Urothelium cell line (cell line): ENCODE results near the gene ARMC10.
"Not testable (repeated sequence)": the region's sequence is repeated elsewhere in the genome, so short reads cannot be mapped to it uniquely, and the experiment has no call there.

Source experiments
- DNase-seq: peaks from one replicate; pipeline ENCODE4 v3.0.0; 2011; ENCODE audit warnings: low spot score, mixed read lengths
- FAIRE-seq: peaks from 2 replicates; lab custom pipeline; 2011; peaks lifted over from hg19 to GRCh38; lab: Jason Lieb, UNC

Gene ARMC10

GRCh38 chr7:103074519-103075336, at the start of gene ARMC10, which contains the start of gene FBXL13:
ARMC10 (plus strand) TSS chr7:103075140; CDS start chr7:103075273, 133 bp downstream.
FBXL13 (minus strand) TSS chr7:103074796.
- DNase-seq = peak; percentile 98
- FAIRE-seq = peak; percentile 99

- no peak for FAIRE-seq
- no peak for DNase-seq
Observed at GRCh38 chr7:103025341-103025740, 49.6 kb upstream of the ARMC10 start.

DNA sequence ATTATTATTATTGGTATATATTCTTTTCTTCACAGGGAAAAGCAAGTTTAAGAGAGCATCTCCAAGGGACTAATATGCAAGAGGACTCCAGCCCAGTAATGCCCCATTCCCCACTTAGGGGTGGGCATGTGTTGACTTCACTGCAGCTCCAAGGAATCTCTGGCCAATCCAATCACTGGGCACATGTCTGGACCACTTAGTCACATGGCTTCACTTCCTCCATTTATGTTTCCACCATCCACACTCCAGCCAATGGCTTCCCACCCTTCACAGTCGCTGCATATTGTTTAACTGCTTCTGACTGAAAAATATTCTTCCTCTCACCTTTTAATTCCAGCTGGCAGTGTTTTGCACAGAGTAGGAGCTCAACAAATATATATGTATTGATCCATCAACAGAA, 43.9 kb upstream of the ARMC10 start:
- DNase-seq (no peak), FAIRE-seq (no peak)

DNA sequence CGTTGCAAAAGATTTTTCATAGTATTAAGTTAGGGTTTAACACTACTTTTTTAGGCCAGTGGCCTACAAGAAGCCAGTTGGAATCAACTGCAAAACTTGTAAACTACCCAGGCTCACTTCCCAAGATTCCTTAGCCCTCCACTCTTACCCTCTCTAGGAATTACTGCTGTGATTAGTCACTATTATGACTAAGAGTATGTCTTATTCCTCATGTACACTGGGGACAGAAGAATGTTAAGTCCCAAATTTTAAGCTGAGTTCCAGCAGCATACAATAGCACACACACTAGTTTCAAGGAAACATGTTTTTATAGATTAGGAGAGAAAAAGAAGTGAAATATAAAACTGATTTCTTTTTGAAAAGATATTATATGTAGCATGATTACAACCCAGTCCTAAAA, 43.2 kb upstream of the ARMC10 start:
- no peak for FAIRE-seq
- DNase-seq = no peak

GRCh38 chr7:103034318-103034717, 40.6 kb upstream of the ARMC10 start:
- FAIRE-seq, DNase-seq: not testable (repeated sequence)

DNA sequence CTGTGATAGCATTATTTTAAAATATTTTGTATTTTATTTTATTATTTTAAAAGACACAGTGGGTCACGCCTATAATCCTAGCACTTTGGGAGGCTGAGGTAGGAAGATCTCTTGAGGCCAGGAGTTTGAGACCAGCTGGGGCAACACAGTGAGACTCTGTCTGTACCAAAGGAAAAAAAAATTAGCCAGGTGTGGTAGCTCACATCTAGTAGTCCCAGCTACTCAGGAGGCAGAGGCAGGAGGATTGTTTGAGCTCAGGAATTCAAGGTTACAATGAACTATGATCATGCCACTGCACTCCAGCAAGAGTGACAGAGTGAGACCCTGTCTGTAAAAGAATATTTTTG, 37.5 kb upstream of the ARMC10 start:
- DNase-seq (no peak), FAIRE-seq (no peak)

DNA sequence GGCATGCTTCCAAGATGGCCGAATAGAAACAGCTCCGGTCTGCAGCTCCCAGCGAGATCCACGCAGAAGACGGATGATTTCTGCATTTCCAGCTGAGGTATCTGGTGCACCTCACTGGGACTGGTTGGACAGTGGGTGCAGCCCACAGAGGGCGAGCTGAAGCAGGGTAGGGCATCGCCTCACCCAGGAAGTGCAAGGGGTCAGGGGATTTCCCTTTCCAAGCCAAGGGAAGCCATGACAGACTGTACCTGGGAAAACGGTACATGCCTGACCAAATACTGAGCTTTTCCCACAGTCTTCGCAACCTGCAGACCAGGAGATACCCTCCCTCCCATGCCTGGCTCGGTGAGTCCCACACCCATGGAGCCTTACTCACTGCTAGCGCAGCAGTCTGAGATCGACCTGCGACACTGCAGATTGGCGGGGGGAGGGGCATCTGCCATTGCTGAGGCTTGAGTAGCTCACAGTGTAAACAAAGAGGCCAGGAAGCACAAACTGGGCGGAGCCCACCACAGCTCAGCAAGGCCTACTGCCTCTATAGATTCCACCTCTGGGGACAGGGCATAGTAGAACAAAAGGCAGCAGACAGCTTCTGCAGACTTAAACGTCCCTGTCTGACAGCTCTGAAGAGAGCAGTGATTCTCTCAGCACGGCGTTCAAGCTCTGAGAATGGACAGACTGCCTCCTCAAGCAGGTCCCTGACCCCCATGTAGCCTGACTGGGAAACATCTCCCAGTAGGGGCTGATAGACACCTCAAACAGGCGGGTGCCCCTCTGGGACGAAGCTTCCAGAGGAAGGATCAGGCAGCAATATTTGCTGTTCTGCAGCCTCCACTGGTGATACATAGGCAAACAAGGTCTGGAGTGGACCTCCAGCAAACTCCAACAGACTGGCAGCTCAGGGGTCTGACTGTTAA, 36.9 kb upstream of the ARMC10 start:
- peak; percentile 32 for FAIRE-seq

DNA sequence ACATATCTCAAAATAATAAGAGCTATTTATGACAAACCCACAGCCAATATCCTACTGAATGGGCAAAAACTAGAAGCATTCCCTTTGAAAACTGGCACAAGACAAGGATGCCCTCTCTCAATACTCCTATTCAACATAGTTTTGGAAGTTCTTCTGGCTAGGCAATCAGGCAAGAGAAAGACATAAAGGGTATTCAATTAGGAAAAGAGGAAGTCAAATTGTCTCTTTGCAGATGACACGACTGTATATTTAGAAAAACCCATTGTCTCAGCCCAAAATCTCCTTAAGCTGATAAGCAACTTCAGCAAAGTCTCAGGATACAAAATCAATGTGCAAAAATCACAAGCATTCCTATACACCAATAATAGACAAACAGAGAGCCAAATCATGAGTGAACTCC, 33.1 kb upstream of the ARMC10 start:
- FAIRE-seq = not testable (repeated sequence)

More for the DNA sequence above, 36.9 kb upstream of the ARMC10 start:
- not testable (repeated sequence) for DNase-seq

GRCh38 chr7:103048833-103049232, 26.1 kb upstream of the ARMC10 start:
- FAIRE-seq (no peak), DNase-seq (no peak)

More for the DNA sequence above, 33.1 kb upstream of the ARMC10 start:
- DNase-seq = not testable (repeated sequence)

DNA sequence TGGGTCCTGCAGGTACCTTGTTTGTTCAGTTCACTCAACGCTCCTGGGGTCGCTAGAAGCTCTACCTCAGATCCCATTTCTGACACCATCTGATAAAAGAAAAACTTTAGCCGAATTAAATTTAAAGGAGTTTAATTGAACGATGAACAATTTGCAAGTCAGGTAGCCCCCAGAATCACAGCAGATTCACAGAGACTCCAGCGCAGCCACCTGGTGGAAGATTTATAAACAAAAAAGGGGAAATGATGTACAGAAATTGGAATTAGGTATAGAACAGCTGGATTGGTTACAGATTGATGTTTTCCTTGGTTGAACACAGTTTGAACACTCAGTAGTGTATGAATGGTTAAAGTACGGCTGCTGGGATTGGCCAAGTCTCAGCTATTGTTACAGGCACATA, 23.4 kb upstream of the ARMC10 start:
- DNase-seq (no peak), FAIRE-seq (no peak)

DNA sequence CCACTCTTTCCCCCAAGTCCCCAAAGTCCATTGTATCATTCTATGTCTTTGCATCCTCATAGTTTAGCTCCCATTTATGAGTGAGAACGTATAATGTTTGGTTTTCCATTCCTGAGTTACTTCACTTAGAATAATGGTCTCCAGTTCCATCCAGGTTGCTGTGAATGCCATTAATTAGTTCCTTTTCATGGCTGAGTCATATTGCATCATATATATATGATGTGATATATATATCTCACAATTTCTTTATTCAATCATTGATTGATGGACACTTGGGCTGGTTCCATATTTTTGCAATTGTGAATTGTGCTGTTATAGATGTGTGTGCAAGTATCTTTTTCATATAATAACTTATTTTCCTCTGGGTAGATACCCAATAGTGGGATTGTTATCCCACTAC, 18.9 kb upstream of the ARMC10 start:
- FAIRE-seq, DNase-seq: not testable (repeated sequence)

GRCh38 chr7:103058122-103058521, 16.8 kb upstream of the ARMC10 start:
- peak; percentile 23 for FAIRE-seq

GRCh38 chr7:103059471-103059870, 15.5 kb upstream of the ARMC10 start:
- FAIRE-seq = no peak
- no peak for DNase-seq

More at GRCh38 chr7:103058122-103058521, 16.8 kb upstream of the ARMC10 start:
- DNase-seq = no peak

- DNase-seq = peak; percentile 21
- no peak for FAIRE-seq
Observed at GRCh38 chr7:103063895-103064294, 11.0 kb upstream of the ARMC10 start.

DNA sequence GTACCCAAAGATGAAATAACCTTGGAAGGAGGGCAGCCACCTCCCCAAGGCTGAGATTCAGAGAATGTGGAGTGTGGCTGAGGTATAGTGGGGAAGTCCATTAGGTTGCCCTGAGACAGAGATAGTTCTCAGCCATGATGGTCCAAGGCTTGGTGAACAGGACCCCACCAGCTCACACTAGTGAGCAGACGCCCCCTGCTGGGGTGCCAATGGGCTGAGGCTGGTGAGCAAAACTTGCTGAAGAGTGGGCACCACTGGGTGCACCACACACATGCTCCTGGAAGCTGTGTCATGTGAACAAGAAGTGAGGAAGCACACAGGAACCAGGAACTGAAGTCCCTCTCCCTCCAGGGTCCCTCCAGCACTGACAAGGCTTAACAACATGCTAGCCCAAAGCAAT, 9.3 kb upstream of the ARMC10 start:
- peak; percentile 69 for FAIRE-seq
- DNase-seq = peak; percentile 72

GRCh38 chr7:103068414-103069403, 6.2 kb upstream of the ARMC10 start:
- no peak for DNase-seq
- FAIRE-seq = no peak

DNA sequence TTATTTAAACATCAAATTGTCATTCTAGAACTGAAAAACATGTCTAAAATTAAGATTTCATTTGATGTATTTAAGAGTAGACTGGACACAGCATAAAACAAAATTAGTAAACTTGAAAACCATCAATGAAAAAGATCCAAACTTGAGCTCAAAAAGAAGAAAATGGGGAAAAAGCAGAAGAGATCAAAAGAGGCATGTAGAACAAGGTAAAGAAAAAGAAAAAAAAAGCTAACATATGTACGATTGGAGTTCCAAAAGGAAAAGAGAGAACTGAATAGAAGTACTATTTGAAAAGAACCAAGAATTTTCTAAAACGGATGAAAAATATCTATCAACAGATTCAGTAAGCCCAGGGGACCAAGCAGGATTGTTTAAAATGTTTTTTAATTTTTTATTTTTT, 3.9 kb upstream of the ARMC10 start:
- no peak for FAIRE-seq
- no peak for DNase-seq

DNA sequence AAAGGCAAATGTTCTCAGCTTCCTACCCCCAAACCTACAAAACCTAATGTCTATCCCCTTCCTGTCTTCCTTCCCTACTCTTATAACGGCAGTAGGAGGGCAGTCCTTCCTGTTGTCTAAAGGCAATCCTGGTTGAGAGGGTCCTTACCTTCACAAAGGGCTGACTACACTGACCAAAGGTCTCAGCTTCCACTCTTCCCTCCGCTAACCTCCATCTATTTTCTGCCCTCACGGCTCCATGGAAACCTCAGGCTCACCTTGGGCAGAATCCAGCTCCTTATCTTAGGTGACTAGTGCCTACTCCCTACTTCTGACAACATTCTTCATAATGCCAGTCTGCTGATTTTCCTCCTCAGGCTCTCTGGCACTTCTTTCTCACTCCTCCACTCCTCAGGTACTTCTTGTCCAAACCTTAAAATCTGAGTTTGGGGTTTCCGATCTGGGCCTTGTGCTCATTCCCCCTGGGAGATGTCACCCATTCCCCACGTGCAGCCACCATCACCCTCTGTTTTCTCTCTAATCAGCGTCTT, 886 bp upstream of the ARMC10 start:
- DNase-seq = peak; percentile 47
- FAIRE-seq = no peak

DNA sequence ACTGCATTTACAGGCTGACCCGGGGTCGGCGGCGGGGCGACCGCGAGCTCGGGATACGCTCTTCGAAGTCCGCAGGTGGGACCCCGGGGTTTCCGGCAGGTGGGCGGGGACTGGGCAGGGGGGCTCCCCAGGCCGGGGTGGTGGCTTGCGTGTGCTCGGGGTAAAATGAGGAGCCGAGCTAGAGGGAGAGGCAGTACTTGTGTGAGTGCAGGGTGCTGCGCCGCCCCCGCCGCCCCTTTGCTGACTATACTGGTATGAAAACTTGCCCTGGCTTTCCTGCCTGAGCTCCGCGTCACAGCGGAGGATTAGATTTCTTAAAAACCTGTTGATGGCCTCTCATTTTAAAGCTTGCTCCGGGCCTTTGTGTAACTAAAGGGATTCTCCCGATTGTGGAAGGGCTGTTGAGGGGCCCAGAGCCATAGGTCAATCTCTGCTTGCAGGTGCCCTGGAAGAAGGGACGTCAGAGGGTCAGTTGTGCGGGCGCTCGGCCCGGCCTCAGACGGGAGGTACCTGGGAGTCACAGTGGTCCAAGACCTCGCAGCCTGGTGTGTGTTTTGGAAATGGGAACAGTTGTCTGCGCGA, 488 bp downstream of the ARMC10 start:
- DNase-seq (peak; percentile 70), FAIRE-seq (peak; percentile 5)

- FAIRE-seq = no peak
- no peak for DNase-seq
Observed at GRCh38 chr7:103076764-103077163, 1.8 kb downstream of the ARMC10 start.
